ENCODE measurements around the gene HIP1.
A peak's percentile ranks its signal among the peaks of the same experiment; 100 is the strongest.
"Not testable (repeated sequence)": the region's sequence is repeated elsewhere in the genome, so short reads cannot be mapped to it uniquely, and the experiment has no call there.

HIP1 gene

DNA sequence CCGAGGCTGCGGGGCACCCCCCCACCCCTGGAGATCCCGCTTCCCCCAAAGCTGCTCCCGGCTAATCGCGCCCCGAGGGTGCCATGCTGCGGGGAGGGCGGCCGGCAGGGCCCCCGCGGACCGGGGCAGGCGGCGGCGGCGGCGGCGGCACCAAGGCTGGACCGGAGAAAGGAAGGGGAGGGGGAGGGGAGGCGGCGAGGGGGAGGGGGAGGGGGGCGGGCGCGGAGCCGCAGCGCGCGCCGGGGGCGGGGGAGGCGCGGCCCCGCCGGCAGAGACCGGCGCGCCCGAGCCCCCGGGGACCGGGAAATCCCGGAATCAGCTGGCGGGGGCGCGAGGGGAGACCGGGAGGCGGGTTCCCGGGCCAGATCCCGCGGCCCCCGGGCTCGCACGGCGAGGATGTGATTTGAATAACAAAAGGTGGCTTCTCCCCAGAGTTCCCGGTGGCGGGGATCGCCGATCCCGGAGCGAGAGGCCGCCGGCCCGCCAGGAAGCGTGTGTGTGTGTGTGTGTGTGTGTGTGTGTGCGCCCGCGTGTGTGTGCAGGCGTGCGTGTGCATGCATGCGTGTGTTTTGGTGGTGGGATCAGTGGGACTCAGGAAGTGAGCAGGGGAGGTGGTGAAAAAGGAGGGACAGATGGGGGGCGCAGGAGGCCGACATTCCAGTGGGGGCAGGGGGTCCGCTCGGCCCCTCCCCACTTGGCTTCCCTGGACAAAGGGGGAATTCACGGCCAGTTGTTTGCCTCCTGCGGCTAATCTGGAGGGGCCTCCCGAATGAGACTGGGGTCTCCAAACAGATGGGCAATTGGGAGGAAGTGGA, 99.5 kb downstream of the HIP1 start:
- DNase-seq: peak; percentile 11 to 21

DNA sequence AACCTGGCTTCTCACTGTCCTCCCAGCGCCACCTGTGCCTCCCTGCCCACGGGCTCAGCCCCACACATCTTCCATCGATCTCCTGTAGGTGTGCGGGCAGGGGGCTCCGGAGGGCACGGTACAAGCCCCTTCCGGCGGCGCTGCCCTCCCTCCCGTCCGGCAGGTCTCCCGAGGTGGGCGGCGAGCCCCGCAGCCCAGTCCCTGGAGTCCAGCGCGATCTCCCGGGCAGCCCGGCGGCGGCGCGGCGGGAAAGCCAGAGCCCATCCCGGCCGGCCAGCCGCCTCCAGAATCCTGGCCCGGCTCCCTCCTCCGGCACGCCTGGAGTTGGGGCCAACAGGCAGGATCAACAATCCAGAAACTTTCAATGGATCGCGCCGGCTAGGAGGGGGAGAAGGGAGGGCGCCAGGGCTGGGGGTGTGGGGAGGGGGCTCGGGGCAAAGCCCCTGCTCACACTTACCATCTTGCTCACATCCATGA, 100.1 kb downstream of the HIP1 start:
- no peak for DNase-seq

DNA sequence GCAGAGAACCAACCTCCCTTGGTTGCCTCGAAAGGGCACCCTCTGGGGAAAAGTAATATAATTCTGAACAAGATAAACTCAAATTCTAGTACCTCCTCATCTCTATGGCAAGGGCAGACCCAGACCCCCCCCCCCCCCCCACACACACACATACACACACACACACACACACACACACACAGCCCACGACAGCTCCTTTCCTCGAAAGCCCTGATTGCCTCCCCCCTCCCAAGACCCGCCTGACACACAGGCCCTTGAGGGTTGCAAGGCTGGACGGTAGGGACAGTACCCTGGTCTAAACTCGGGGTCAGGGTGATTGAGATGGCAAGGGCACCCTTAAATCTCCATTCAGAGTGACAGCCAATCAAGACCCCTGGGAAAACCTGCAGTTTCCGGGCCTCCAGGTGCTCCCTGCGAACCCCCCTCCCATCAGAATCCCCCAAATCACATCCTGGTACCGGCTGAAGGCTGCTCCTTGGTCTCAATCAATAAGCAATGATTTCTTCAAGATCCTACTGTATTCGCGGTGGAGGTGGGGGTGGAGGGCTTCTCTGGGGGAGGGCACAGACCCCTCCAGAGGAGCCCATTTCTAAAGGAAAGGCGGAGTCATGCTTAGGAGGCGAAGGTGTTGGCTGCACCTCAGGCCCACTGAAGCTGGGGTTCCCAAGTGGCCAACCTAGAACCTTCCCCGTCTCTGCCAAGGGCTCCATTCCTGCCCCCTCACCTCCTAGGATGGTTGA, 100.7 kb downstream of the HIP1 start:
- no peak for DNase-seq

DNA sequence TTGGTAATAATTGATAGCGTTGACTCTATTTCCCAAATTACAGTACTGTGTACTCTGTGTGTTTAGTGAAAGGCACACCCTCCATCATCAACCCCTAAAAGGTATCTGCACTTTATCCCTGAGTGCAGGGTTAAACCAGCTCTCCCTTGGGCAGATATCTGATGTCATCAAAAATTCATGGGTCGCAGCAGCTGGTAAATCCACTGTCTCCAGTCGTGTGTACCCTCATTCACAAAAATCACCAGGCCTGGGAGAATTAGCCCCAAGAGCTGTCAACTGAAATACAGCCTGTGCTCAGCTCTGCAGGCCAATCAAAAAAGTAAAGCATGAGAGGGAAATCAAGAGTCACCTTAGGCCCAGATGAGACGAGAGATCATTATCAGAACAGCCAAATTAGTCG, 103.7 kb downstream of the HIP1 start:
- no peak for DNase-seq

DNA sequence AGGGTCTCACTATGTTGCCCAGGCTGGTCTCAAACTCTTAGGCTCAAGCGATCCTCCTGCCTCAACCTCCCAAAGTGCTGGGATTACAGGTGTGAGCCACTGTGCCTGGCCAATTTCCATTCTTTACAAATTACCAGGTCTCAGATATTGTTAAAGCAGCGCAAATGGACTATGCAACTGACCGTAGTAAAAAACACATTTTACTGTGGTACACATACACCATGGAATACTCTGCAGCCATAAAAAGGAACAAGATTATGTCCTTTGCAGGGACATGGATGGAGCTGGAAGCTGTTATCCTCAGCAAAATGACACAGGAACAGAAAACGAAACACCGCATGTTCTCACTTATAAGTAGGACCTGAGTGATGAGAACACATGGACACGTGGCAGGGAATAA, 106.2 kb downstream of the HIP1 start:
- not testable (repeated sequence) for DNase-seq

DNA sequence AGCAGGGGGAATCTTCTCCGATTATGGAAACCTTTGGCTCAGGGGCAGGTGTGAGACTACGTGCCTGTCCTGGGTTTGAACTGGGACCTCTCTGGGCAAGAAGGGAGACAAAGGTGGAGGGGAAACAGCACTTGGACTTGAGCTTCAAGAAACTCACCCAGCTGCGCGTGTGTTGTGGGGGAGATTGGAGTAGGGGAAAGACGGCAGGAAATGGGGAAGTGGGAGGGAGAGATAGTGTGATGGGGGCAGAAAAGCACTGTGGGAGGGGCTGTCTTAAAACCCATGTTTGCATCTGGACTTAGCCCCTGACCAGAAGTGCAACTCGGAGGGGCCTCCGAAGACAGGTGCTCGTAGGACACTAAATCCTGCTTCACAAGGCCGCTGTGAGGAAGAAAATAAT, 107.0 kb downstream of the HIP1 start:
- no peak for DNase-seq

DNA sequence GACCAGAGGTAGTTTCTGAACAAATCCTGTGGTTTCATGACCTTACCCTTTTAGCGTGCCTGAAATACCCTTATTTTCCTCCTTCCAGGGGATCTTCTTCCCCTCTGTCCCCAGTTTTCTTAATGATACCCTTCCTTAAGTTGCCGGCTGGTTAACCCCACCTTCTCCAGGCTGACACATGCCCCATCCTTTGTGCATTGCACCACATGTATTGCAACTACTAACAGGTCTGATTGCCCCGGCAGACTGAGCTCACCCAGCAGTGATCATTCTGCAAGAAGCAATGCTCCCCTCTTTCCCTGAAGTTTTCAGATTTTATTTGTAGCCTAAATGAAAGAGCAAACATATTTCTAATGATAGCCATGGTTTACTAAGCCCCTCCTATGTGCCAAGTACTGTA, 108.2 kb downstream of the HIP1 start:
- no peak for DNase-seq

DNA sequence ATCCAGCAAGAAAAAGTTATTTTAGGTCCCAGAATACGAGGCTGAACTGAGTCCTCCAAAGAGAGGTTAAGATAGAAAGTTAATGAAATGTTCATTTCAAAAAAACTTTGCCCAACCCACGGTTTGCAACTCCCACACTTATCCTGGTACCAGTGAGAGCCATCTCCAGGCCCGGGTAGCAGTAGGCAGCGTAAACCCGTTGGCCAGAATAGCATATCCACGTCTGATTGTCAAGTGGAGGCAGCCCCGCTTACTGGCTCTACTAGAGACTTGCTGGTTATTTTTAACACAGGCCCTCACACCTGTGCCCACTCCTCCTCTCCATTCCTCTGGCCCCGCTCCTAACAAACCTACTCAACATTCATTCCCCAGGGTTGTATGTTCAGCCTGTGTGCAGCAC, 109.7 kb downstream of the HIP1 start:
- DNase-seq: no peak

- no peak for DNase-seq
Measured at GRCh38 chr7:75628055-75628454, 110.7 kb downstream of the HIP1 start.

DNA sequence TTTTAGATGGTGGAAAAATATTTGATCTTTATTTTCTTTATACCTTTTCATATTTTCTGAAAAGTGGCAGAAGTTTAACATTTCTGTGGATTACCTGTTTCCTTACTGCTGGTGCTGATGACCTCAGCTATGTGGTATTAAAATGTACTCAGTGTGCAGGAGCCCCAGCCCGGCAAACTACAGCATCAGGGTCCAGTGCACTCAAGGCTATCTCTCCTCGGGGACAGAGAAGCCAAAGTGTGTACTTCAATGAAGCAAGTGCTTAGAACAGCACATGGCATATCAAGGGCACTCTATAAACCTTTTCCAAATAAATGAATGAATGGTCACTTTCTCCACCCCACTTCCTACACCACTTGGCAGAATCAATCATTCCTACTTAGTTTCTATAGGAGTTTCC, 111.8 kb downstream of the HIP1 start:
- no peak for DNase-seq

- no peak for DNase-seq
Measured at GRCh38 chr7:75625868-75626267, 112.9 kb downstream of the HIP1 start.

GRCh38 chr7:75624134-75624832, 114.5 kb downstream of the HIP1 start:
- DNase-seq: no peak

GRCh38 chr7:75623390-75624133, 115.2 kb downstream of the HIP1 start:
- DNase-seq: no peak

DNA sequence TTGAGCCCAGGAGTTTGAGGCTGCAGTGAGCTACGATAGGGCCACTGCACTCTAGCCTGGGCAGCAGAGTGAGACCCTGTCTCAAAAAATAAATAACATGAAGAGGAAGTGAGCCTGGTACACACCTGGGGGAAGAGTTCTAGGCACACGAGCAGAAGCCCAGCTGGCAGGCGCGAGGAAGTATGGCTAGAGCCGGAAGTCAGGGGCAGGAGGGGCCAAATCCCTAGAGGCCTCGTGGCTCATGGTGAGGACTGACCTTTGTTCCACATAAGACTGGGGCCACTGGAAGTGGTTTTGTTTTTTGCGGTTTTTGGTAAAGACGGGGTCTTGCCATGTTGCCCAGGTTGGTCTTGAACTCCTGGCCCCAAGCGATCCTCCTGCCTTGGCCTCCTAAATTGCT, 117.6 kb downstream of the HIP1 start:
- no peak for DNase-seq

DNA sequence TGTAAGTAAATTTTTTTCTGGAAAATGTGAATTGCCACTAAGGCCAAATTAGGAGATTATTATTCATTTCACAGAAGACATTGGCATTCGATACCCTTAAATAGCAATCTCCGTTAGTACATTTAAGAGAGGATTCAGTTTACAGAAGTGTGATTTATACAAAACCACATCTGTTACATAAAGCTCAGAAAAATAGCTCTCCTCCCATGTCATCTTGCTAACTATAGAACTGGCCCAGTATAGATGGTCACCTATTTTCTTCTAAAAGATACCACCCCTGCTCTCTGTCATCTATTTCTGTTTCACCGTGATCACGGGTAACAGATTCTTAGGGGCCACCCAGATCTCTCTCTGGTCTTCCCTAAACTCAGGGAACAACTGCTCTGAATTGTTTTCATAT, 119.1 kb downstream of the HIP1 start:
- no peak for DNase-seq

- DNase-seq: no peak
Measured at GRCh38 chr7:75617634-75618234, 121.0 kb downstream of the HIP1 start.

DNA sequence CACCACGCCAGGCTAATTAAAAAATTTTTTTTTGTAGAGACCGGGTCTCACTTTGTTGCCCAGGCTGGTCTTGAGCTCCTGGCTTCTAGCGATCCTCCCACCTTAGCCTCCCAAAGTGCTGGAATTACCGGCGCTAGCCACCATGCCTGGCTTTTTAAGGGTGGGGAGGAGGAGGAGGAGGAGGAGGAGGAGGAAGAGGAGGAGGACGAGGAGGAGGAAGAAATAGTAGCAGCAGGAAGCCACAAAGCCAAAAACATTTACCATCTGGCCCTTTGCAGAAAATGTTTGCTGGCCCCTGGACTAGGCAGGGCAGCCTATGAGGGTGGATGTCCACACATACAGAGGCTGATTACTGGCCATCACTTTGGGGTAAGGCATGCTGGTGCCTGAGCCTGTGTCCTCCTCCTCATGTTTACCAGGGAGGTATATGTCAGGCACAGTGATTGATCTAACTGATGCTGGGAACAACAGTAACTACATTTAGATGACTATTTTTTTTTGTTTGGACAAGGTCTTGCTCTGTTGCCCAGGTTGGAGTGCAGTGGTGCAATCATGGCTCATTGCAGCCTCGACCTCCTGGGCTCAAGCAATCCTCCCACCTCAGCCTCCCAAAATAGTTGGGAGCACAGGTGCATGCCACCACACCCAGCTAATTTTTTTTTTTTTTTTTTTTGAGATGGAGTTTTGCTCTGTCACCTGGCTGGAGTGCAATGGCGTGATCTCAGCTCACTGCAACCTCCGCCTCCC, 122.1 kb downstream of the HIP1 start:
- DNase-seq: no peak

DNA sequence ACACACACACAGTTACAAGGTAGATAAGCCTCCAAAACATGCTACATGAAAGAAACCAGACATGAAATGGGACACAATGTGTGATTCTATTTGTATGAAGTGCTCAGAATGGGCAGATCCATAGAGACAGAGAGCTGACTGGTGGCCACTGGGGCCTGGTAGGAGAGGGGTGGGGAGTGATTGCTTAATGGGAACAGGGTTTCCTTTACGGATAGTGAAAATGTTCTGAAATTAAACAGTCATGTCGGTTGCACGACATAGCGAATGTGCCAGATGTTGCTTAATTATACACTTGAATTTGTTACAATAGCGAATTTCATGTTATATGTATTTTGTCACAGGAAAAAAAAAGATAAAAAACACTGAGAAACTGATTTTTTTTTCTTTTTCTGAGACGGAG, 124.3 kb downstream of the HIP1 start:
- no peak for DNase-seq

- no peak for DNase-seq
Measured at GRCh38 chr7:75613351-75613750, 125.4 kb downstream of the HIP1 start.

DNA sequence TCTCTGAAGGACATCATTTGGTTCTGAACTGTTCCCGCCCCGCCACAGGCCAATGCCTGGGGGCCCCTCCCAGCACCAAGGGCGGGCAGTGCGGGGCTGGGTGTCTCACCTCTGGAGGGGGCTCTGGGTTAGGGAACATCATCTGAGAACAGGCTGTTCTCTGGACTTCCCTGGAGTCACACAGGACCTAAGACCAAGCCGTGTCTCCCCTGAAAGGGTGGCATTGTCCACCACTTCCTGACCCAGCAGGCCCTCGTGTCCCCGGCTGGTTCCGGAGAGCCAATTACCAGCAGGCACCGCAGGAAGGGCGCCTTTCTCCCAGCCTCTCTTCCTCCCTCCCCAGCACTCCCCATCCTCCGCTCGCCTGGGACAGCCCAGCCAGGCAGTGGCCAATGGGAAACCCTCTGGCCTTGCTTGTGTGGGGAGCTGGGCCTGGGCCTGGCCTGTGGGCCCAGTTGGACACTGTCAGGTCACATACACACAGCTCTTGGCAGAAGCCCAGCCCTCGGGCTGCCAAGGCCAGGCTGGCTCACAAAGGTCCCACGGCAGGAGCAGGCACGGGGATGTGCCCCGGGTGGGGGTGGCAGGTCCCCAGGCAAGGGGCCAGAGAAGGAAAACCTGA, 127.1 kb downstream of the HIP1 start:
- DNase-seq: no peak

DNA sequence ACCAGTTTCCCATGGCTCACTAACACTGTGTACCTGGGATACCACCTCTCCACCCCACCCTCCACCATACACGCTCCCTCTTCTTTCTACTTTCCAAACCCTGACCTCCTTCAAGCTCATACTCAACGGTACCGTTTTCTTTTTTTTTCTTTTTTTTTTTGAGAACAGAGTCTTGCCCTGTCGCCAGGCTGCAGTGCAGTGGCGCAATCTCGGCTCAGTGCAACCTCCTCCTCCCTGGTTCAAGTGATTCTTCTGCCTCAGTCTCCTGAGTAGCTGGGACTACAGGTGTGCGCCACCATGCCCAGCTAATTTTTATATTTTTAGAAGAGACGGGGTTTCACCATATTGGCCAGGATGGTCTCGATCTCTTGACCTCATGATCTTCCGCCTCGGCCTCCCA, 129.3 kb downstream of the HIP1 start:
- DNase-seq: not testable (repeated sequence)
